HepG2 (cell line): Measurements from ENCODE around the gene ANO6. TPM values are rescaled to one million over a fixed set of nuclear protein-coding genes. Genes with fewer than 3 reads are reported as not detected.

Source experiments
- ATAC-seq: fragments of 200-7000 bp; cut with Tn5 transposase; 3 replicates; pipeline ENCODE4 v1.9.1; 2020; ENCODE audit warnings: mild to moderate bottlenecking, moderate library complexity
- BruUV-seq: library from RNA; stranded (reverse); fragments of 400-500 nt; replicated peaks from 2 replicates; lab custom pipeline; 2021; lab: Mats Ljungman, UMichigan
- CTCF ChIA-PET: fragments of 300-600 bp; formaldehyde crosslinking; extraction: SDS; loops from one replicate; lab custom pipeline; 2021; ENCODE audit warnings: low total read pairs, inconsistent platforms, low intra/inter-chr PET ratio; lab: Yijun Ruan, JAX
- POLR2A ChIA-PET: fragments of 350-600 bp; sonication (Branson Sonifier 250); formaldehyde crosslinking; loops from one replicate; lab custom pipeline; 2020; ENCODE audit warnings: antibody characterized with exemption, inconsistent platforms; lab: Yijun Ruan, JAX
- DNase-seq: peaks from one replicate; pipeline ENCODE4 v3.0.0-alpha.2; 2015; ENCODE audit warnings: low spot score
- FAIRE-seq: peaks from 3 replicates; lab custom pipeline; 2011; peaks lifted over from hg19 to GRCh38; lab: Jason Lieb, UNC
- H2AFZ ChIP-seq: one replicate; pipeline ENCODE4 v1.6.1; 2011; ENCODE audit warnings: low read length, inconsistent platforms
- H3K27ac ChIP-seq: fragments of 300-600 bp; 3 replicates; pipeline ENCODE4 v1.8.0; 2011; ENCODE audit warnings: mixed run types, mild to moderate bottlenecking, mixed read lengths, low read length, inconsistent platforms; ENCODE audit not compliant: insufficient read depth; ENCODE audit errors: extremely low read length
- H3K27me3 ChIP-seq, 2 experiments: fragments of 200-600 bp in 1 of 2; 2 replicates in 1 of 2; 3 replicates in 1 of 2; pipeline versions ENCODE4 v1.6.0 to v1.8.0; 2011; ENCODE audit warnings: low read length in 2 of 2, mild to moderate bottlenecking in 2 of 2, moderate library complexity in 2 of 2, inconsistent platforms in 1 of 2; ENCODE audit not compliant: insufficient read depth in 2 of 2, control insufficient read depth in 1 of 2
- H3K36me3 ChIP-seq, 2 experiments: fragments of 200-600 bp in 1 of 2; replicated peaks in 1 of 2; 2 replicates in 1 of 2; 3 replicates in 1 of 2; pipeline versions ENCODE4 v1.5.1 to v1.8.0; 2011; ENCODE audit warnings: low read length in 2 of 2, inconsistent platforms in 1 of 2; ENCODE audit not compliant: insufficient read depth in 2 of 2, control insufficient read depth in 1 of 2
- H3K4me1 ChIP-seq: 2 replicates; pipeline ENCODE4 v1.5.1; 2012; ENCODE audit warnings: low read length, inconsistent platforms; ENCODE audit not compliant: insufficient read depth
- H3K4me2 ChIP-seq: 2 replicates; pipeline ENCODE4 v1.6.0; 2011; ENCODE audit warnings: low read depth, low read length, inconsistent platforms
- H3K4me3 ChIP-seq, 3 experiments: fragments of 200-600 bp in 1 of 3; sonication (generic), shearing (Covaris generic) in 1 of 3; replicated peaks in 1 of 3; 2 replicates each; pipeline ENCODE4 v1.5.1; 2011 to 2016; ENCODE audit warnings: low read length in 3 of 3, inconsistent platforms in 2 of 3, low read depth in 2 of 3, mild to moderate bottlenecking in 2 of 3, control low read depth in 1 of 3, mixed read lengths in 1 of 3; ENCODE audit not compliant: insufficient read depth in 1 of 3
- H3K79me2 ChIP-seq: one replicate; pipeline ENCODE4 v1.6.1; 2011; ENCODE audit warnings: low read length, inconsistent platforms; ENCODE audit not compliant: insufficient read depth
- H3K9ac ChIP-seq: 2 replicates; pipeline ENCODE4 v1.6.0; 2011; ENCODE audit warnings: mild to moderate bottlenecking, low read depth, low read length, inconsistent platforms; ENCODE audit not compliant: insufficient read depth
- H3K9me3 ChIP-seq: 2 replicates; pipeline ENCODE4 v1.5.1; 2012; ENCODE audit warnings: mild to moderate bottlenecking, low read length
- H4K20me1 ChIP-seq: 2 replicates; pipeline ENCODE4 v1.6.0; 2011; ENCODE audit warnings: inconsistent platforms, mild to moderate bottlenecking, low read length, moderate library complexity; ENCODE audit not compliant: insufficient read depth
- GZF1 ChIP-seq: sonication (generic); formaldehyde crosslinking; IDR thresholded peaks from 2 replicates; pipeline ENCODE4 v1.5.1; 2020; ENCODE audit warnings: mild to moderate bottlenecking, missing genetic modification reagents
- KMT2A ChIP-seq: sonication (generic); formaldehyde crosslinking; IDR thresholded peaks from 2 replicates; pipeline ENCODE4 v1.4.0; 2020; ENCODE audit warnings: missing genetic modification reagents
- MLLT10 ChIP-seq: sonication (generic); formaldehyde crosslinking; IDR thresholded peaks from 2 replicates; pipeline ENCODE4 v1.4.0; 2020; ENCODE audit warnings: missing genetic modification reagents
- SAP130 ChIP-seq: IDR thresholded peaks from 2 replicates; pipeline ENCODE4 v1.6.1; 2016; ENCODE audit warnings: low read depth
- ZFY ChIP-seq: sonication (generic); formaldehyde crosslinking; IDR thresholded peaks from 2 replicates; pipeline ENCODE4 v1.4.0; 2020; ENCODE audit warnings: missing genetic modification reagents
- ZNF430 ChIP-seq: sonication (generic); formaldehyde crosslinking; IDR thresholded peaks from 2 replicates; pipeline ENCODE4 v1.9.0; 2021; ENCODE audit warnings: mild to moderate bottlenecking, missing genetic modification reagents
- ZNF672 ChIP-seq: sonication (generic); formaldehyde crosslinking; IDR thresholded peaks from 2 replicates; pipeline ENCODE4 v1.8.1; 2022; ENCODE audit warnings: missing genetic modification reagents
- WGBS: methylation state at CpG from one replicate; pipeline ENCODE4 v1.1.6; 2017; ENCODE audit warnings: low lambda C conversion rate; 5-methylcytosine and 5-hydroxymethylcytosine counted together
- in situ Hi-C: cut with HindIII; loops from 2 replicates; pipeline ENCODE4 v1.10.0; 2017; ENCODE audit warnings: low pct_unique_long_range_greater_than_20kb; ENCODE audit not compliant: extremely low pct_ligation_motif_present
- intact Hi-C: fragments of 100-400 bp; cut with micrococcal nuclease; formaldehyde crosslinking; loops from one replicate; pipeline ENCODE4 v1.10.0; 2022; ENCODE audit not compliant: unreplicated experiment
- polyA plus RNA-seq, 8 experiments: library from polyadenylated mRNA; depleted of rRNA in 3 of 8; stranded (reverse) in 7 of 8; unstranded in 1 of 8; fragments of >200 nt; fragmentation: Illumina TruSeq in 4 of 8; extraction: Trizol in 4 of 8; gene quantifications; 2 replicates each; pipeline versions ENCODE4 v1.2.1 to v1.2.3, GENCODE V29; 2011 to 2016; ENCODE audit warnings: low read depth in 4 of 8, missing spikeins in 1 of 8, mixed read lengths in 1 of 8; ENCODE audit not compliant: insufficient read depth in 1 of 8
- total RNA-seq, 5 experiments: library from RNA; depleted of rRNA; stranded (reverse); fragments of >200 nt; fragmentation: Illumina TruSeq; extraction: Trizol; gene quantifications; 2 replicates each; pipeline ENCODE4 v1.2.3, GENCODE V29; 2016; ENCODE audit warnings: low read depth in 1 of 5
- TF ChIP-seq, protein P1 (sequence below): sonication (generic); formaldehyde crosslinking; IDR thresholded peaks from 2 replicates; pipeline ENCODE4 v1.9.0; 2021; ENCODE audit warnings: missing genetic modification reagents, mild to moderate bottlenecking, borderline replicate concordance
- TF ChIP-seq, protein P2 (sequence below): sonication (generic); formaldehyde crosslinking; IDR thresholded peaks from 2 replicates; pipeline ENCODE4 v1.4.0; 2020; ENCODE audit warnings: missing genetic modification reagents

Gene ANO6
- total and polyA plus RNA-seq, 2 of the 13 experiments (the other 11 are each of a cell fraction or from before 2014, with no cell fraction given), result 37.8 to 57.1 TPM

- in situ Hi-C loops (no loop called here), intact Hi-C loops (no loop called here)
- no peak overlapping the region for H3K9ac ChIP-seq
- no peaks in the 10 kb centered on the region for H3K79me2 ChIP-seq
- no peak overlapping the region for H2AFZ ChIP-seq
- no TSS peak for BruUV-seq
- H3K27ac ChIP-seq, result no peak overlapping the region
- POLR2A ChIA-PET, result no interaction called here
- CTCF ChIA-PET, result no interaction called here
- ATAC-seq (no peak), DNase-seq (no peak), FAIRE-seq (no peak)
- H3K4me2 ChIP-seq, result no peak overlapping the region
- no peaks in the 10 kb centered on the region for H3K27me3 ChIP-seq
- H3K9me3 ChIP-seq, result no peaks in the 10 kb centered on the region
- peaks cover 4 to 8% of the 10 kb centered on the region in 2 experiments; a peak in 3 of 5 replicates for H3K36me3 ChIP-seq
- no peaks in the 10 kb centered on the region for H4K20me1 ChIP-seq
- 96% methylated on average over 3 of the region's 3 CpGs for WGBS
- TF ChIP-seq KMT2A (CRISPR knock-in tag) (no peak), GZF1 (no peak), ZNF672 (CRISPR knock-in tag) (no peak), SAP130 (CRISPR knock-in tag) (no peak), MLLT10 (CRISPR knock-in tag) (no peak), ZFY (no peak), ZNF430 (no peak)
- TF ChIP-seq, protein P1, sequence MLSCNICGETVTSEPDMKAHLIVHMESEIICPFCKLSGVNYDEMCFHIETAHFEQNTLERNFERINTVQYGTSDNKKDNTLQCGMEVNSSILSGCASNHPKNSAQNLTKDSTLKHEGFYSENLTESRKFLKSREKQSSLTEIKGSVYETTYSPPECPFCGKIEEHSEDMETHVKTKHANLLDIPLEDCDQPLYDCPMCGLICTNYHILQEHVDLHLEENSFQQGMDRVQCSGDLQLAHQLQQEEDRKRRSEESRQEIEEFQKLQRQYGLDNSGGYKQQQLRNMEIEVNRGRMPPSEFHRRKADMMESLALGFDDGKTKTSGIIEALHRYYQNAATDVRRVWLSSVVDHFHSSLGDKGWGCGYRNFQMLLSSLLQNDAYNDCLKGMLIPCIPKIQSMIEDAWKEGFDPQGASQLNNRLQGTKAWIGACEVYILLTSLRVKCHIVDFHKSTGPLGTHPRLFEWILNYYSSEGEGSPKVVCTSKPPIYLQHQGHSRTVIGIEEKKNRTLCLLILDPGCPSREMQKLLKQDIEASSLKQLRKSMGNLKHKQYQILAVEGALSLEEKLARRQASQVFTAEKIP, result no peak
- TF ChIP-seq, protein P2, sequence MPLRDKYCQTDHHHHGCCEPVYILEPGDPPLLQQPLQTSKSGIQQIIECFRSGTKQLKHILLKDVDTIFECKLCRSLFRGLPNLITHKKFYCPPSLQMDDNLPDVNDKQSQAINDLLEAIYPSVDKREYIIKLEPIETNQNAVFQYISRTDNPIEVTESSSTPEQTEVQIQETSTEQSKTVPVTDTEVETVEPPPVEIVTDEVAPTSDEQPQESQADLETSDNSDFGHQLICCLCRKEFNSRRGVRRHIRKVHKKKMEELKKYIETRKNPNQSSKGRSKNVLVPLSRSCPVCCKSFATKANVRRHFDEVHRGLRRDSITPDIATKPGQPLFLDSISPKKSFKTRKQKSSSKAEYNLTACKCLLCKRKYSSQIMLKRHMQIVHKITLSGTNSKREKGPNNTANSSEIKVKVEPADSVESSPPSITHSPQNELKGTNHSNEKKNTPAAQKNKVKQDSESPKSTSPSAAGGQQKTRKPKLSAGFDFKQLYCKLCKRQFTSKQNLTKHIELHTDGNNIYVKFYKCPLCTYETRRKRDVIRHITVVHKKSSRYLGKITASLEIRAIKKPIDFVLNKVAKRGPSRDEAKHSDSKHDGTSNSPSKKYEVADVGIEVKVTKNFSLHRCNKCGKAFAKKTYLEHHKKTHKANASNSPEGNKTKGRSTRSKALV (CRISPR knock-in tag), result no peak
- 0 out of 2 replicates have a peak, but pooled peaks cover 5% of the 10 kb centered on the region for H3K4me1 ChIP-seq
- no peak overlapping the region for H3K4me3 ChIP-seq
Observed at GRCh38 chr12:45336762-45337596, 121.1 kb downstream of the ANO6 start.
